H1 (cell line): ENCODE data around the gene NTRK2. TPM values are rescaled to one million over a fixed set of nuclear protein-coding genes. Genes with fewer than 3 reads are reported as not detected.

ENCODE experiments used
- CTCF ChIA-PET: fragments of 300-600 bp; sonication (Branson Sonifier 250); formaldehyde crosslinking; loops from one replicate; lab custom pipeline; 2021; ENCODE audit not compliant: partially characterized antibody; lab: Charles Lee
- POLR2A ChIA-PET: fragments of 300-600 bp; sonication (Branson Sonifier 250); formaldehyde crosslinking; loops from one replicate; lab custom pipeline; 2021; ENCODE audit warnings: inconsistent platforms; ENCODE audit not compliant: partially characterized antibody; lab: Charles Lee
- DNase-seq, 2 experiments: peaks; one replicate each; pipeline versions ENCODE4 v3.0.0 to v3.0.0-alpha.2; 2010 to 2022; ENCODE audit warnings: low spot score in 2 of 2, low read depth in 1 of 2, mixed read lengths in 1 of 2
- FAIRE-seq: peaks from 2 replicates; lab custom pipeline; 2011; peaks lifted over from hg19 to GRCh38; lab: Jason Lieb, UNC
- H2AFZ ChIP-seq: 2 replicates; pipeline ENCODE4 v1.8.1; 2012; ENCODE audit warnings: low read length, inconsistent platforms
- H2AK5ac ChIP-seq: 2 replicates; pipeline ENCODE4 v1.6.1; 2013; ENCODE audit warnings: low read depth, low read length
- H2BK120ac ChIP-seq: replicated peaks from 2 replicates; pipeline ENCODE3; 2013; ENCODE audit warnings: low read depth, low read length, inconsistent platforms
- H2BK12ac ChIP-seq: 2 replicates; pipeline ENCODE4 v1.6.1; 2013; ENCODE audit warnings: low read depth, low read length
- H2BK15ac ChIP-seq: 2 replicates; pipeline ENCODE4 v1.6.1; 2013; ENCODE audit warnings: low read length
- H2BK20ac ChIP-seq: 2 replicates; pipeline ENCODE4 v1.6.1; 2013; ENCODE audit warnings: low read length
- H2BK5ac ChIP-seq: 2 replicates; pipeline ENCODE4 v1.6.1; 2013; ENCODE audit warnings: low read depth, low read length
- H3K14ac ChIP-seq: 2 replicates; pipeline ENCODE4 v1.6.1; 2013; ENCODE audit warnings: inconsistent platforms; ENCODE audit not compliant: insufficient read length
- H3K18ac ChIP-seq: 2 replicates; pipeline ENCODE4 v1.6.1; 2013; ENCODE audit warnings: low read length; ENCODE audit errors: extremely low read depth
- H3K23ac ChIP-seq: 2 replicates; pipeline ENCODE4 v1.6.1; 2013; ENCODE audit warnings: inconsistent platforms; ENCODE audit not compliant: insufficient read length
- H3K23me2 ChIP-seq: 2 replicates; pipeline ENCODE4 v1.6.1; 2013; ENCODE audit warnings: low read depth, low read length
- H3K27ac ChIP-seq: 2 replicates; pipeline ENCODE4 v1.6.1; 2011; ENCODE audit warnings: low read depth, low read length, inconsistent platforms
- H3K27me3 ChIP-seq, 4 experiments: replicated peaks in 1 of 4; 1 replicate in 1 of 4; 2 replicates in 3 of 4; pipeline versions ENCODE4 v1.6.1 to v1.8.1; 2011 to 2013; ENCODE audit warnings: low read length in 3 of 4, mild to moderate bottlenecking in 3 of 4, inconsistent platforms in 2 of 4, mixed read lengths in 2 of 4, moderate library complexity in 1 of 4; ENCODE audit not compliant: control insufficient read depth in 3 of 4, insufficient read depth in 3 of 4; ENCODE audit errors: extremely low read depth in 1 of 4
- H3K36me3 ChIP-seq, 4 experiments: 2 replicates each; pipeline versions ENCODE4 v1.6.1 to v1.8.1; 2011 to 2013; ENCODE audit warnings: mild to moderate bottlenecking in 4 of 4, low read length in 3 of 4, moderate library complexity in 2 of 4, control low read depth in 1 of 4, inconsistent platforms in 1 of 4; ENCODE audit not compliant: insufficient read depth in 4 of 4, control insufficient read depth in 2 of 4
- H3K4ac ChIP-seq: replicated peaks from 2 replicates; pipeline ENCODE3; 2013; ENCODE audit warnings: low read length, low read depth, mixed read lengths, inconsistent platforms; ENCODE audit not compliant: insufficient read length
- H3K4me1 ChIP-seq, 4 experiments: replicated peaks in 1 of 4; 1 replicate in 1 of 4; 2 replicates in 3 of 4; pipeline versions ENCODE4 v1.6.1 to v1.8.1; 2011 to 2013; ENCODE audit warnings: low read length in 3 of 4, inconsistent platforms in 2 of 4, mixed read lengths in 1 of 4; ENCODE audit not compliant: insufficient read depth in 4 of 4, control insufficient read depth in 3 of 4
- H3K4me2 ChIP-seq, 2 experiments: 2 replicates each; pipeline versions ENCODE4 v1.6.1 to v1.8.1; 2011 to 2013; ENCODE audit warnings: low read depth in 2 of 2, low read length in 2 of 2, control low read depth in 1 of 2, inconsistent platforms in 1 of 2, mild to moderate bottlenecking in 1 of 2; ENCODE audit not compliant: insufficient read depth in 1 of 2
- H3K4me3 ChIP-seq, 4 experiments: fragments of 200-600, 300-600 bp in 1 of 4; sonication (generic), shearing (Covaris generic), sonication (Bioruptor Twin) in 1 of 4; 2 replicates each; pipeline versions ENCODE4 v1.5.1 to v1.8.1; 2011 to 2016; ENCODE audit warnings: low read length in 4 of 4, low read depth in 3 of 4, control low read depth in 2 of 4, inconsistent platforms in 2 of 4, mild to moderate bottlenecking in 2 of 4, mixed read lengths in 1 of 4, moderate library complexity in 1 of 4; ENCODE audit not compliant: insufficient read depth in 2 of 4; ENCODE audit errors: extremely low read depth in 1 of 4
- H3K56ac ChIP-seq: replicated peaks from 2 replicates; pipeline ENCODE3; 2013; ENCODE audit warnings: low read depth, mild to moderate bottlenecking, mixed read lengths, low read length, inconsistent platforms; ENCODE audit not compliant: insufficient read length
- H3K79me1 ChIP-seq: 2 replicates; pipeline ENCODE4 v1.6.1; 2013; ENCODE audit warnings: low read depth, low read length, control low read depth
- H3K79me2 ChIP-seq, 2 experiments: 2 replicates each; pipeline versions ENCODE4 v1.6.1 to v1.8.1; 2012 to 2013; ENCODE audit warnings: low read length in 2 of 2, mild to moderate bottlenecking in 2 of 2, inconsistent platforms in 1 of 2; ENCODE audit not compliant: insufficient read depth in 2 of 2, control insufficient read depth in 1 of 2
- H3K9ac ChIP-seq, 4 experiments: replicated peaks in 1 of 4; 1 replicate in 1 of 4; 2 replicates in 3 of 4; pipeline versions ENCODE4 v1.6.1 to v1.8.1; 2011 to 2013; ENCODE audit warnings: low read depth in 3 of 4, low read length in 3 of 4, control low read depth in 2 of 4, mild to moderate bottlenecking in 2 of 4, moderate library complexity in 2 of 4, inconsistent platforms in 1 of 4; ENCODE audit errors: extremely low read depth in 1 of 4
- H3K9me3 ChIP-seq, 2 experiments: 2 replicates each; pipeline versions ENCODE4 v1.6.1 to v1.8.1; 2012 to 2013; ENCODE audit warnings: mild to moderate bottlenecking in 2 of 2, moderate library complexity in 2 of 2, control low read depth in 1 of 2, inconsistent platforms in 1 of 2, low read depth in 1 of 2, low read length in 1 of 2, mixed read lengths in 1 of 2; ENCODE audit not compliant: insufficient read depth in 2 of 2
- H4K20me1 ChIP-seq, 2 experiments: replicated peaks in 1 of 2; 2 replicates each; pipeline versions ENCODE3 to v1.8.1; 2011 to 2013; ENCODE audit warnings: inconsistent platforms in 2 of 2, low read length in 2 of 2, mild to moderate bottlenecking in 1 of 2; ENCODE audit not compliant: insufficient read depth in 2 of 2, control insufficient read depth in 1 of 2
- H4K5ac ChIP-seq: 2 replicates; pipeline ENCODE4 v1.6.1; 2013; ENCODE audit warnings: low read length, low read depth, mixed read lengths, inconsistent platforms; ENCODE audit not compliant: insufficient read length
- H4K8ac ChIP-seq: 2 replicates; pipeline ENCODE4 v1.8.0; 2013; ENCODE audit warnings: mild to moderate bottlenecking, moderate library complexity, low read length, inconsistent platforms; ENCODE audit not compliant: insufficient read depth; ENCODE audit errors: extremely low read depth
- H4K91ac ChIP-seq: replicated peaks from 2 replicates; pipeline ENCODE3; 2013; ENCODE audit warnings: low read length, mixed read lengths, inconsistent platforms; ENCODE audit not compliant: insufficient read length
- CBX5 ChIP-seq: fragments of 300-800, 300-1000 bp; sonication (generic); IDR thresholded peaks from 2 replicates; pipeline ENCODE4 v1.7.1; 2016; ENCODE audit warnings: antibody characterized with exemption, low read length, low read depth
- CEBPB ChIP-seq: IDR thresholded peaks from 2 replicates; pipeline ENCODE4 v1.6.1; 2012; ENCODE audit warnings: low read depth, low read length
- CHD2 ChIP-seq: IDR thresholded peaks from 2 replicates; pipeline ENCODE4 v1.6.1; 2012; ENCODE audit warnings: low read length, improper control_type of control experiment
- E2F6 ChIP-seq: IDR thresholded peaks from 2 replicates; pipeline ENCODE4 v1.6.1; 2012; ENCODE audit warnings: inconsistent platforms
- EGR1 ChIP-seq: IDR thresholded peaks from 2 replicates; pipeline ENCODE4 v1.6.1; 2011; ENCODE audit warnings: low read depth, low read length, borderline replicate concordance
- EZH2 ChIP-seq: fragments of 200-600 bp; sonication (generic); IDR thresholded peaks from 2 replicates; pipeline ENCODE4 v1.7.1; 2012; ENCODE audit warnings: low read depth, mild to moderate bottlenecking, moderate library complexity, low read length, inconsistent platforms; ENCODE audit not compliant: severe bottlenecking
- FOSL1 ChIP-seq: IDR thresholded peaks from 2 replicates; pipeline ENCODE4 v1.6.1; 2011; ENCODE audit warnings: mild to moderate bottlenecking, low read depth, low read length, moderate library complexity; ENCODE audit not compliant: insufficient read depth
- GTF2F1 ChIP-seq: IDR thresholded peaks from 2 replicates; pipeline ENCODE4 v1.6.1; 2012; ENCODE audit warnings: low read depth, low read length, improper control_type of control experiment, borderline replicate concordance
- HDAC6 ChIP-seq: IDR thresholded peaks from one replicate; pipeline ENCODE4 v1.7.1; 2012; ENCODE audit warnings: low read depth, mild to moderate bottlenecking, inconsistent platforms, low read length, moderate library complexity
- KDM5A ChIP-seq: fragments of 200-600 bp; IDR thresholded peaks from 2 replicates; pipeline ENCODE4 v1.7.1; 2012; ENCODE audit warnings: mild to moderate bottlenecking, low read length, inconsistent platforms, mixed read lengths
- SP2 ChIP-seq: IDR thresholded peaks from 2 replicates; pipeline ENCODE4 v1.6.1; 2012; ENCODE audit warnings: mild to moderate bottlenecking, low read length, inconsistent platforms
- TAF1 ChIP-seq: IDR thresholded peaks from 2 replicates; pipeline ENCODE4 v1.6.1; 2011; ENCODE audit warnings: mild to moderate bottlenecking, low read depth, low read length
- USF2 ChIP-seq: IDR thresholded peaks from 2 replicates; pipeline ENCODE4 v1.6.1; 2011; ENCODE audit warnings: low read length, improper control_type of control experiment
- WGBS, 2 experiments: shearing (Covaris generic) in 1 of 2; methylation state at CpG; one replicate each; pipeline versions ENCODE4 v1.1.6 to v1.1.7; 2013 to 2015; ENCODE audit warnings: low lambda C conversion rate in 2 of 2, mixed read lengths in 2 of 2, inconsistent platforms in 1 of 2, low coverage in 1 of 2, missing lambda C conversion rate in 1 of 2; ENCODE audit not compliant: insufficient replicate concordance in 2 of 2, insufficient coverage in 1 of 2, insufficient read length in 1 of 2; ENCODE audit errors: extremely low coverage in 1 of 2, missing lambda C conversion rate in 1 of 2; 5-methylcytosine and 5-hydroxymethylcytosine counted together
- polyA plus RNA-seq, 7 experiments: library from polyadenylated mRNA; depleted of rRNA in 3 of 7; stranded (reverse) in 5 of 7; unstranded in 2 of 7; fragments of >200 nt in 5 of 7; fragments of 200-250 nt in 2 of 7; gene quantifications; 1 replicate in 5 of 7; 2 replicates in 1 of 7; 4 replicates in 1 of 7; pipeline versions ENCODE4 v1.2.1 to v1.2.3, GENCODE V29; 2011 to 2013; ENCODE audit warnings: missing spikeins in 2 of 7, mixed read lengths in 2 of 7
- total RNA-seq: library from RNA; stranded (reverse); fragmentation: NEBNext Ultra II Directional; extraction: Animal tissue kit (Norgen Biotek cat#: 25700); gene quantifications from 2 replicates; pipeline ENCODE4 v1.2.1, GENCODE V29; 2021

Gene NTRK2
- total and polyA plus RNA-seq, 2 of the 8 experiments (the other 6 are each of a cell fraction or from before 2014, with no cell fraction given): 0.03 to 0.04 TPM

GRCh38 chr9:84775056-84775643, 105.6 kb downstream of the NTRK2 start:
- DNase-seq (no peak), FAIRE-seq (no peak)
- H3K18ac ChIP-seq: no peak overlapping the region
- no peak overlapping the region for H3K14ac ChIP-seq
- H2BK15ac ChIP-seq: no peak overlapping the region
- H3K23ac ChIP-seq: no peak overlapping the region
- no peak overlapping the region for H4K8ac ChIP-seq
- no peaks in the 10 kb centered on the region for H3K23me2 ChIP-seq
- H3K27me3 ChIP-seq: no peaks in the 10 kb centered on the region
- no peak overlapping the region for H4K91ac ChIP-seq
- no peak overlapping the region for H4K5ac ChIP-seq
- no peak overlapping the region for H3K27ac ChIP-seq
- no peak overlapping the region for H2AFZ ChIP-seq
- POLR2A ChIA-PET: no interaction called here
- no peak overlapping the region for H3K4me3 ChIP-seq
- WGBS, 2 experiments: 90% methylated on average over 4 of the region's 4 CpGs; no CpG with 5 or more reads in 1 of the 2 experiments
- H2BK20ac ChIP-seq: no peak overlapping the region
- no peak overlapping the region for H3K4me2 ChIP-seq
- CTCF ChIA-PET: no interaction called here
- no peak overlapping the region for H2BK120ac ChIP-seq
- H2AK5ac ChIP-seq: no peak overlapping the region
- no peak overlapping the region for H3K9ac ChIP-seq
- H3K79me1 ChIP-seq: no peaks in the 10 kb centered on the region
- H3K79me2 ChIP-seq: no peaks in the 10 kb centered on the region
- no peak overlapping the region for H2BK5ac ChIP-seq
- H3K4me1 ChIP-seq: no peaks in the 10 kb centered on the region; a peak in 2 of 7 replicates
- H3K36me3 ChIP-seq: no peaks in the 10 kb centered on the region
- no peaks in the 10 kb centered on the region for H4K20me1 ChIP-seq
- H3K56ac ChIP-seq: no peak overlapping the region
- H3K9me3 ChIP-seq: no peaks in the 10 kb centered on the region
- no peak overlapping the region for H3K4ac ChIP-seq
- H2BK12ac ChIP-seq: no peak overlapping the region
- TF ChIP-seq KDM5A (no peak), TAF1 (no peak), SP2 (no peak), CBX5 (no peak), CHD2 (no peak), EGR1 (no peak), HDAC6 (no peak), FOSL1 (no peak), E2F6 (no peak), GTF2F1 (no peak), USF2 (no peak), CEBPB (no peak), EZH2 (no peak)
